HG03565 (cell line): ENCODE data around the gene MAB21L4.

ENCODE experiments used
- ATAC-seq: cut with Tn5 transposase; IDR thresholded peaks from one replicate; pipeline ENCODE4 v1.9.1; 2021; ENCODE audit warnings: mild to moderate bottlenecking, moderate library complexity; ENCODE audit not compliant: unreplicated experiment

The MAB21L4 gene

GRCh38 chr2:240869109-240869955 lies 26.6 kb downstream of the MAB21L4 start:
- no peak for ATAC-seq

DNA sequence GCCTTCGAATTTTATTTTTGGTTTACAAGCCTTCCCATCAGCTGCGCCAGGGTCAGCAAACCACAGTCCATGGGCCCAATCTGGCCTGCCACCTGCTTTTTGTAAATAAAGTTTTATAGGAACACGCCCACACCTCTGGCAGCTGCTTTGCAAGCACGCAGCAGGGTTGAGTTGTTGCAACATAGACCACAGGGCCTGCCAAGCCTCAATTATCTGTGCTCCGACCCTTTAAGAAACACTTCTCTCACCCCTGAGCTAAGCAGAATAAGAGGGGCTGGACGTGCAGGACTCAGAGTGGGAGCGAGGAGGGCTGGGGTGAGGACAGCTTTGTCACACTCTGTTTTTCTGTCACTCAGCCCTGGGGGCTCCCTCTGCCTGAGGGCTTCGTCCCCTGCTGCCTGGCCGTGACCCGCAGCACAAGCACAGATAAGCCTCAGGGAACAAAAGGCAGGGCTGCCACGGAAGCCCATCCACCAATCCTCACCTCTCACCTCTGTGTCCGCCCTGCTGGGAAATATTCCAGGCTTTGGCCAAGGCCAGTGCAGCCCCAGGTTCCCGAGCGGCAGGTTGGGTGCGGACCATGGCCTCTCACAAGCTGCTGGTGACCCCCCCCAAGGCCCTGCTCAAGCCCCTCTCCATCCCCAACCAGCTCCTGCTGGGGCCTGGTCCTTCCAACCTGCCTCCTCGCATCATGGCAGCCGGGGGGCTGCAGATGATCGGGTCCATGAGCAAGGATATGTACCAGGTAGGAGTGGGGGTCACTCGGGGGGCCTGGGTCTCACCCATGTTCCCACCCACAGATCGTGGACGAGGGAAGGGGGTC lies 27.5 kb downstream of the MAB21L4 start, which contains the start of gene AGXT:
Gene AGXT, plus strand, starts transcription at position 539 of the 823 bp plus-strand sequence. Its CDS starts 42 bp downstream, at position 581.
- no peak for ATAC-seq

DNA sequence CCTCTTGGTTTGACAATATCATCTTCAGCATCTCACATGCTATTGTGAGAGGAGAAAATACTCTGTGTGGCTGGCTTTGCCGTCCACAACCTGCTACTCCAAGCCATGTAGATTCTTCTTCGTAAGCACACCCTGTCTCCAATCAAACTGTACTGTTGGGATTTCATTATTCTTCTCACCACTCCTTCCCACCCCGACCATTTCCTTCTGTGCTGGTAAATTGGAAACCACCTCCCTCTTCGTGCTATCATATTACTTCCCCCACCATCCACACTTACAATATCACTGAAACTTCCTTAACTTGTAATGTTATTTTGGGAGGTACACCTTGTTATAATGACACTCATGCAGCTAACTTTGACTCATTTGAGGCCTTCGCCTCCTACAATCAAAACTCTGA lies 30.6 kb downstream of the MAB21L4 start:
- ATAC-seq, result no peak

- no peak for ATAC-seq
These were observed 31.5 kb downstream of the MAB21L4 start for GRCh38 chr2:240864475-240864874.

DNA sequence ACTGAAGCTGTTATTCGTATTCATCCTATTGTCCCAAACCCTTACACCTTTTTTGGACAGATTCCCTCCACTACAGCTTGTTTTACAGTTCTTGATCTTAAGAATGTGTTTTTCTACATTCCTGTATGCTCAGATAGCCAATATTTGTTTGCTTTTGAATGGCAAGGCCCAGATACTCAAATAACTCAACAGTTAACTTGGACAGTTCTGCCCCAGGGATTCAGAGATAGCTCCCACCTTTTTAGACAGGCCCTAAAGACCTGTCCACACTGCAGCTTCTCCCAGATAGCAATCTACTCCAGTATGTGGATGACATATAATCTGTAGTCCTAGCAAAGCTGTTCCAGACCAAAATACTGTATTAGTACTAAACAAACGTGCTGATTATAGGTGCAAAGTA lies 34.4 kb downstream of the MAB21L4 start:
- no peak for ATAC-seq

- no peak for ATAC-seq
These were observed 37.1 kb downstream of the MAB21L4 start for GRCh38 chr2:240858871-240859270.

DNA sequence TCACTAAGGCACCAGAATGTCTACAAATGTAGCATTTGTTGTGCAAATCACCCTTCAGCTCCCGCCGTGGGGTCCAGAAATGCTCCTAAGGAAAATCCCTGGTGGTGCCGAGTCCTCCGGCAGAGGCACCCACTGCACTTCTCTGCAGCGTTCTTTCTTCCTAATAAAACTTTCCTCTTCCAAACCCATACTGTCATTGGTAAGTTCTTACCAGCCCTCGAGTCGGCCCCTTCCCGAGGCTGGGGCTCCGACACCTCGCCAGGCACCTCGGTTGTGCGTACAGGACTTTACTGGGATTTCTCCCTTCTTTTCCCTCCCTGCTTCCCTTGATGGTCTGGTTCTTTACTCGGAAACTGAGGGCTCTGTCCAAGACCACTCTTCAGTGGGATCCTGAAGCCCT lies 37.6 kb downstream of the MAB21L4 start:
- ATAC-seq, result no peak

- no peak for ATAC-seq
These were observed 38.6 kb downstream of the MAB21L4 start for GRCh38 chr2:240857039-240858008.

DNA sequence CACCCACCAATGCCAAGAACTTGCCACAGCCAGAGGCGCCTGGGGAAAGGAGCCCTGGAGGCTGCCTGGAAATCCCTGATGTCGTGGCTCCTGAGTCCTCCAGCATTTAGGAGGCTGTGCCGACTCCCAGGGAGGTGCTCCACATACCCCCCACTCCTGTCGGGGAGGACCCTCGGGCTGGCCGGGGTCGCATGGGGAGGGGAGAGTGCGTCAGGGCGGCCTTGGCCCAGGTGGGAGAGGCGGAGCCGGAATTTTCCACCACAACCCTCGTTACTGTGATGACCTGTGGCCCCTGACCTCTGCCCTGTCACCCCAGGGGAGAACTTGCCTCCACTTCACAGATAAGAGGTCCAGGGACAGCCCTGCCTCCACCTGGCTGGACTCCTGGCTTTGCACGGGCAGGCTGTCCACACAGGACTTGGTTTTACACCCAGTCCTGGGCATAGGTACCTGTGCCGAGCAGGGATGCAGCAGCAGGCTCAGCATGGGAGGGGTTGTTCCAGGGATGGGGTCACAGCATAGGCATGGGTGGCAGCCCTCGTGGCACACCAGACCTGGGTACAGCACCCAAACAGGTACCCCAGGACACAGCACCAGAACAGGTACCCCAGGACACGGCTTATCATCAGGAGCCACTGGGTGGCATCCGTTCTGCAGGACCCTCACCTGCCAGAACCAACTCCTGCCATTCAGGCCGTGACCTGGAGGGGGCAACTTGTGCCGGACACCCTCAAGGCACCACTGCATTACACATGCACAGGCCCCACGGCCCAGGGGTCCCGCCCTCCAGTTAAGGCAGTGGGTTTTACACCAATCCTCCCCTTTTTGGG lies 39.6 kb downstream of the MAB21L4 start:
- no peak for ATAC-seq

- no peak for ATAC-seq
These were observed 40.3 kb downstream of the MAB21L4 start for GRCh38 chr2:240855670-240856069.

DNA sequence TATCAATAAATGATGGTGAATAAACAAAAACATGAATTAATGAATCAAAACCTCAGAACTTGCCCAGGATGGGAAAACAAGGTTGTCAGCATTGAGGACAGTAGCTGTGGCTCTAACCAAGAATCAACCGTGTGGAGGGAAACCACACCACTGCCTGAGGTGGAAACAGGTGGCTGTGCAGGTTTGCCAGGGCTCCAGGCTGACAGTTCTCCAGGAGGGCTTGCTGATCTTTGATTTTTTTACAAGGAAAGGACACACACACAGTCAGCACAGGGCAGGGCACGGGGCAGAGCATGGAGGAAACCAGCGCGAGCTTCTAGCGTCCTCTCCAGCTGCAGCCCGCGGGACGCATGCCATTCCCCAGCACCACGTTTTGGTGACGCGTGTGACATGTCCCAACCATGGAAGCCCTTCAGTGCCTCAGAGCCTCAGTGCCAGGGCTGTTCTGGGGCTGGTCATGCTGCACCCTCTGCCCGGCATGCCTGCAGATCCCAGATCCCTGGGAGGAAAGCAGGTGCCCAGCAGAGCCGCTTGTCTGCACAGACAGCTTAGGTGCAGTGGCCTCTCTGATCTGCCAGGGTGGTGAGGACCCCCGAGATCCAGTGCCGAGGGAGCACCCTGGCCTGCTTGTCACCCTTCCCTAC lies 43.2 kb downstream of the MAB21L4 start:
- no peak for ATAC-seq

GRCh38 chr2:240851078-240851991 lies 44.6 kb downstream of the MAB21L4 start:
- no peak for ATAC-seq

DNA sequence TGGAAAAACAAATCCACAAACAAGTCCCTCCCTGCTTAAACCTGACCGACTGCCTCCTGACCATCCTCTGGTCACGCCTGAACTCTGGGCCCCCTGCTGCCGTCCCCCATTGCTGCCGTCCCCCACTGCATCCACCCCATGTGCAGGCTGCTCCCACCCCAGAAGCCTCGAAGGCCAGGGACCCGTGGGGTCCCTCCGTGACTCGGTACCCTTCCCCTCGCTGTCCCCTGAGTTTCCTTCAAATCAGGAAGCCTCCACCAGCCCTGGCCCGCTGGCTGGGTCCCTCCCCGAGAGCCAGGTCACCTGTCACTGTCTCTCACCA lies 45.2 kb downstream of the MAB21L4 start:
- no peak for ATAC-seq

- no peak for ATAC-seq
These were observed 45.9 kb downstream of the MAB21L4 start for GRCh38 chr2:240850026-240850425.

DNA sequence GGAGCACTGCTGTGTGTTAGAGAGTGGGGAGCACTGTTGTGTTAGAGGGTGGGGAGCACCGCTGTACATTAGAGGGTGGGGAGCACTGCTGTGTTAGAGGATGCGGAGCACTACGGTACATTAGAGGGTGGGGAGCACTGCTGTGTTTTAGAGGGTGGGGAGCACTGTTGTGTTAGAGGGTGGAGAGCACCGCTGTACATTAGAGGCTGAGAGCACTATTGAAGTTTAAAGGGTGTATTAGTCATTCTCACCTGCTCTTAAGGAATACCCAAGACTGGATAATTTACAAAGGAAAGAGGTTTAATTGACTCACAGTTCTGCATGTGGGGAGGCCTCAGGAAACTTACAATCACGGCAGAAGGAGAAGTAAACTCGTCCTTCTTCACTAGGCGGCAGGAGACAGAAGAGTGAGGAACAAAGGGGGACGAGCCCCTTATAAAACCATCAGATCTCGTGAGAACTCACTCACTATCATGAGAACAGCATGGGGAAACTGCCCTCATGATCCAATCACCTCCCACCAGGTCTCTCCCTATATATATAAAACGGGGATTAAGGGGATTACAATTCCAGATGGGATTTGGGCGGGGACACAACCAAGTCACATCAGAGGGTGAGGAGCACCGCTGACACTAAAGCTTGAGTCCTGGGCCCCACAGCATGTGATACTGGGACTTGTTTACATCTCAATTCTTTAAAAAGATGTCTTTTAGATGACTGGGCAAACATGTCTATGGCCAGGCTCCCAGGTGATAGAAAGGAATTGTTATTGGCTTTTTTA lies 46.9 kb downstream of the MAB21L4 start:
- no peak for ATAC-seq

DNA sequence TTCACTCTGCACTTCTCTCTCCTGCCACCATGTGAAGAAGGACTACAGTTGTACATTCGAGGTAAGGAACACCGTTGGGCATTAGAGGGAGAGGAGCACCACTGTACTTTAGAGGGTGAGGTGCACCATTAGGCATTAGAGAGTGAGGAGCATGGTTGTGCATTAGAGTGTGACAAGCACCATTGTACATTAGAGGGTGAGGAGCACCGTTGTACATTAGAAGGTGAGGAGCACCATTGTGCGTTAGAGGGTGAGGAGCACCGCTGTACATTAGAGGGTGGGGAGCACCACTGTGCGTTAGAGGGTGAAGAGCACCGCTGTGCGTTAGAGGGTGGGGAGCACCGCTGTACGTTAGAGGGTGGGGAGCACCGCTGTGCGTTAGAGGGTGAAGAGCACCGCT lies 48.1 kb downstream of the MAB21L4 start:
- no peak for ATAC-seq

DNA sequence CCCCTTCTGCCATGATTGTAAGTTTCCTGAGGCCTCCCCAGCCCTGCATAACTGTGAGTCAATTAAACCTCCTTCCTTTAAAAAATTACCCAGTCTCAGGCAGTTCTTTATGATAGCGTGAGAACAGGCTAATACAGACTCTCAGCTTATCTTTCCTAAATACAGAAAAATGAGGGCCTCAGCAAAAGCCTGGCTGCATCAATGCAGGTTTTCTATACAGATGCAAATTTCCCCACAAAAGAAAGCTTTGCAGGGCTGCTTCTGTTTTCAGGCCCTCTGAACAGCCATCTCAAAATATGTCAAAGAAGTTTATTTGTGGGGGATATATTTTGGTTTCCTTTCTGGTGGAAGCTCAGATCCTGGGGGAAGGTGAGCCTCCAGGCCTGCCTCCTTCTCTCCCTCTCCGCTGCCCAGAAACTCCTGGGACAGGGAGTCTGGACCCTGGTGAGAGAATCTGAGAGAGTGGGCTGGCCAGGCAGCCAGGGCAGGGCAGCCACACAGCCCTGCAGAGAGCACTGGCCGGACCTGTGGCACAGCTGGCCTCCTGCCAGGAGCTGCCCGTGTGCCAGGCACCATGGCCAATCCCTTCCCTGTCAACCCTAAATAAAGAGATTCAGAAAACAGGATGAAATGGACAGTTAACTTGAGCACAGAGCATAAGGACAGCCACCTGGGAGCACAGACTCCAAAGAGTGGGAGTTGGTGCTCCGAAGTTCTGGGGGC lies 48.9 kb downstream of the MAB21L4 start:
- no peak for ATAC-seq
